ENCODE measurements around the gene PNPO.

PNPO gene

DNA sequence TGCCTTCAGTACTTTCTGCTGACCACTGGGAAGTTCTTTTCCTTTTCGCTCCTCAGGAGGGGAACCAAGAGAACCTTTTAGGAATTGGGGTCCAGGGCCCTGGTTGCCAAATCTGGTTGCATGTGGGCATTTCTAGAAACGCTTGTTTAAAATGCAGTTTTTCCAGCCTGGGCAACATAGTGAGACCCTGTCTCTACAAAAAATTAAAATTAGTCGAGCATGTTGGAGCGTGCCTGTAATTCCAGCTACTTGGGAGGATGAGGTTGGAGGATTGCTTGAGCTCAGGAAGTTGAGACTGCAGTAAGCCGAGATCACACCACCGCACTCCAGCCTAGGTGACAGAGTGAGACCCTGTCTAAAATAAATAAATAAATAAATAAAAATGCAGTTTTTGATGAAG, 1.2 kb downstream of the PNPO start:
- Histone ChIP-seq H3K4me3 (ENCODE audit: low read length) (peak overlapping the region; percentile 81), H3K27ac (ENCODE audit: low read length) (no peak overlapping the region)
- no peak for DNase-seq

DNA sequence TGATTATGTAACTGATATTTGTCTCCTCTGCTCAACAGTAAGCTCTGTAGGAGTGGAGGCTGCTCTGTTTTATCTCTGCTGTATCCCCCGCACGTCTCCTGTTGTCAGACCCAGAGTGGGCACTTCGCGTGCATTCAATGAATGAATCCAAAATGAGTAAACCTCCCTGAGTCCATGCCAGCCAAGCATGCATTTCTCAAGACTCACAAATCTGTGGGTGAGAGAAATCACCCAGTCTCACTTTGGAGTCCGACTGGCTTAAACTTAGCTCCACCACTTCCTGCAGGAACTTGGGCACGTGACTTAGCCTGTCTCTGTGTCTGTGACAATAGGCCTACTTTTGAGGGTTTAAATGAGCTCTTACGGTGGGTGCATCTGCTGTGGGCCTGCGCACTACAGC, 3.7 kb downstream of the PNPO start:
- Histone ChIP-seq H3K36me3 (replicated peaks; ENCODE audit: insufficient read depth, low read length) (no peaks in the 10 kb centered on the region), H3K4me3 (ENCODE audit: low read length) (no peak overlapping the region), H2AFZ (ENCODE audit: low read length) (no peak overlapping the region), H3K79me2 (ENCODE audit: low read length) (peaks cover 21% of the 10 kb centered on the region), H3K9ac (ENCODE audit: low read length) (no peak overlapping the region), H3K4me1 (ENCODE audit: low read length) (peaks cover 32% of the 10 kb centered on the region), H3K9me3 (replicated peaks; ENCODE audit: insufficient read depth, low read length) (no peaks in the 10 kb centered on the region), H3K27ac (ENCODE audit: low read length) (no peak overlapping the region), H3K4me2 (ENCODE audit: low read depth, low read length) (no peak overlapping the region), H3K9me2 (replicated peaks; ENCODE audit: insufficient read depth, low read length) (no peaks in the 10 kb centered on the region), H3F3A (ENCODE audit: insufficient read depth, low read length) (peaks cover 21% of the 10 kb centered on the region), H4K20me1 (ENCODE audit: insufficient read depth, low read length) (no peaks in the 10 kb centered on the region), H3K27me3 (replicated peaks; ENCODE audit: insufficient read depth, low read length) (no peaks in the 10 kb centered on the region)
- TF ChIP-seq, protein P1, sequence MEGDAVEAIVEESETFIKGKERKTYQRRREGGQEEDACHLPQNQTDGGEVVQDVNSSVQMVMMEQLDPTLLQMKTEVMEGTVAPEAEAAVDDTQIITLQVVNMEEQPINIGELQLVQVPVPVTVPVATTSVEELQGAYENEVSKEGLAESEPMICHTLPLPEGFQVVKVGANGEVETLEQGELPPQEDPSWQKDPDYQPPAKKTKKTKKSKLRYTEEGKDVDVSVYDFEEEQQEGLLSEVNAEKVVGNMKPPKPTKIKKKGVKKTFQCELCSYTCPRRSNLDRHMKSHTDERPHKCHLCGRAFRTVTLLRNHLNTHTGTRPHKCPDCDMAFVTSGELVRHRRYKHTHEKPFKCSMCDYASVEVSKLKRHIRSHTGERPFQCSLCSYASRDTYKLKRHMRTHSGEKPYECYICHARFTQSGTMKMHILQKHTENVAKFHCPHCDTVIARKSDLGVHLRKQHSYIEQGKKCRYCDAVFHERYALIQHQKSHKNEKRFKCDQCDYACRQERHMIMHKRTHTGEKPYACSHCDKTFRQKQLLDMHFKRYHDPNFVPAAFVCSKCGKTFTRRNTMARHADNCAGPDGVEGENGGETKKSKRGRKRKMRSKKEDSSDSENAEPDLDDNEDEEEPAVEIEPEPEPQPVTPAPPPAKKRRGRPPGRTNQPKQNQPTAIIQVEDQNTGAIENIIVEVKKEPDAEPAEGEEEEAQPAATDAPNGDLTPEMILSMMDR (IDR thresholded peaks at IDR 0.05; ENCODE audit: low read length) = no peak
- TF ChIP-seq EZH2phosphoT487 (IDR thresholded peaks at IDR 0.05; ENCODE audit: low read length) = no peak
- no peak for TF ChIP-seq EZH2 (optimal IDR thresholded peaks at IDR 0.05; ENCODE audit: low read depth, low read length)
- DNase-seq = no peak

More for the DNA sequence above, 1.2 kb downstream of the PNPO start:
- no peaks in the 10 kb centered on the region for H3K27me3 ChIP-seq (replicated peaks; ENCODE audit: insufficient read depth, low read length)
- no peak for TF ChIP-seq EZH2phosphoT487 (IDR thresholded peaks at IDR 0.05; ENCODE audit: low read length)
- no peak for TF ChIP-seq EZH2 (optimal IDR thresholded peaks at IDR 0.05; ENCODE audit: low read depth, low read length)
- TF ChIP-seq, protein P1 (IDR thresholded peaks at IDR 0.05; ENCODE audit: low read length) = no peak
- H3K9me3 ChIP-seq (replicated peaks; ENCODE audit: insufficient read depth, low read length) = no peaks in the 10 kb centered on the region
- peaks cover 21% of the 10 kb centered on the region for H3K79me2 ChIP-seq (ENCODE audit: low read length)
- no peaks in the 10 kb centered on the region for H3K9me2 ChIP-seq (replicated peaks; ENCODE audit: insufficient read depth, low read length)
- H3K9ac ChIP-seq (ENCODE audit: low read length) = peak overlapping the region; percentile 81
- H3K36me3 ChIP-seq (replicated peaks; ENCODE audit: insufficient read depth, low read length) = no peaks in the 10 kb centered on the region
- H4K20me1 ChIP-seq (ENCODE audit: insufficient read depth, low read length) = no peaks in the 10 kb centered on the region
- 0 out of 2 replicates have a peak, but pooled peaks cover 3% of the 10 kb centered on the region for H3F3A ChIP-seq (ENCODE audit: insufficient read depth, low read length)
- no peak overlapping the region for H2AFZ ChIP-seq (ENCODE audit: low read length)
- peaks cover 17% of the 10 kb centered on the region for H3K4me1 ChIP-seq (ENCODE audit: low read length)
- peak overlapping the region; percentile 98 for H3K4me2 ChIP-seq (ENCODE audit: low read depth, low read length)

DNA sequence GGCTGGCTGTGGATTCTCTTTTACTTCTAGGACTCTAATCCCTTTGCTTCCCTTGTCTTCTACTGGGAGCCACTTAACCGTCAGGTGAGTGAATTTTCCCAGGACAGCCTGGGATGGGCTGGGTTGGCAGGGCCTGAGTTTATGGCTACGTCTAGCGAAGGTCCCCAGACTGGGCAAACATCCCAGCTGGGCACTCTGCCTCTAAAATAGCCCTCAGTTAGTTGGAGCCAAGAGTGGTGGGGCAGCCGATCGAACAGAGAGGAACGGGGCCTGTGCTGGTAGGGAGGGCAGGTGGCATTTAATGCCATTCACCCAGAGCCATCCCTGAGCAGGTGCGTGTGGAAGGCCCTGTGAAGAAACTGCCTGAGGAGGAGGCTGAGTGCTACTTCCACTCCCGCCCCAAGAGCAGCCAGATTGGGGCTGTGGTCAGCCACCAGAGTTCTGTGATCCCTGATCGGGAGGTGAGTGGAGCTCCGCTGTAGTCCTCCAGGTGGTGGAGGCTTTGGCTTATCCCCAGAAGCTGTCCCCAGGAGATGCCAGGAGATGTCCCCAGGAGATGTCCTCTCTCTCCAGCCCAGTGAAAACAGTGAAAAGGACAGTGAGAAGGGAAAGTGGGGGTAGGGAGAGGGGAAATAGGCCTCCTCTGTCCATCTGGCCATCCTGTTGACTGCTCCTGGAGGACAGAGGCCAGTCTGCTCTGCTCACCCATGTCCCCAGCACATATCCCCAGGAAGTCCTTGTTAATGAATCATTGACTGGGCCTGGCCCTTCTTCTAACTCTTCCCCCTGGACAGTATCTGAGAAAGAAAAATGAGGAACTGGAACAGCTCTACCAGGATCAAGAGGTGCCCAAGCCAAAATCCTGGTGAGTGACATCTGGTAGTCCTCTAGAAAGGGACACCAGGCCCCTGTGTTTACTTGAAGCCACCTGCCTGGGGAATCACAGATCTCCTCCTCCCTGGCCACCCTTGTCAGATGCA, 4.4 kb downstream of the PNPO start:
- H4K20me1 ChIP-seq (ENCODE audit: insufficient read depth, low read length) = no peaks in the 10 kb centered on the region
- H3K27me3 ChIP-seq (replicated peaks; ENCODE audit: insufficient read depth, low read length) = no peaks in the 10 kb centered on the region
- no peaks in the 10 kb centered on the region for H3K9me2 ChIP-seq (replicated peaks; ENCODE audit: insufficient read depth, low read length)
- H3K27ac ChIP-seq (ENCODE audit: low read length) = no peak overlapping the region; the same call in 1 of the 2 replicates
- TF ChIP-seq EZH2phosphoT487 (IDR thresholded peaks at IDR 0.05; ENCODE audit: low read length) = no peak
- TF ChIP-seq, protein P1 (IDR thresholded peaks at IDR 0.05; ENCODE audit: low read length) = no peak
- TF ChIP-seq EZH2 (optimal IDR thresholded peaks at IDR 0.05; ENCODE audit: low read depth, low read length) = no peak
- H3K4me2 ChIP-seq (ENCODE audit: low read depth, low read length) = no peak overlapping the region
- no peaks in the 10 kb centered on the region for H3K9me3 ChIP-seq (replicated peaks; ENCODE audit: insufficient read depth, low read length)
- H3K79me2 ChIP-seq (ENCODE audit: low read length) = peaks cover 21% of the 10 kb centered on the region
- H3K4me1 ChIP-seq (ENCODE audit: low read length) = peaks cover 32% of the 10 kb centered on the region
- H3K4me3 ChIP-seq (ENCODE audit: low read length) = no peak overlapping the region
- H3K9ac ChIP-seq (ENCODE audit: low read length) = no peak overlapping the region
- no peak for DNase-seq
- H3K36me3 ChIP-seq (replicated peaks; ENCODE audit: insufficient read depth, low read length) = no peaks in the 10 kb centered on the region
- H2AFZ ChIP-seq (ENCODE audit: low read length) = no peak overlapping the region
- peaks cover 26% of the 10 kb centered on the region for H3F3A ChIP-seq (ENCODE audit: insufficient read depth, low read length)
